ENCODE data around the gene HIGD1A.

HIGD1A gene

GRCh38 chr3:42752961-42753360 lies 51.3 kb downstream of the HIGD1A start:
- no peak for DNase-seq

DNA sequence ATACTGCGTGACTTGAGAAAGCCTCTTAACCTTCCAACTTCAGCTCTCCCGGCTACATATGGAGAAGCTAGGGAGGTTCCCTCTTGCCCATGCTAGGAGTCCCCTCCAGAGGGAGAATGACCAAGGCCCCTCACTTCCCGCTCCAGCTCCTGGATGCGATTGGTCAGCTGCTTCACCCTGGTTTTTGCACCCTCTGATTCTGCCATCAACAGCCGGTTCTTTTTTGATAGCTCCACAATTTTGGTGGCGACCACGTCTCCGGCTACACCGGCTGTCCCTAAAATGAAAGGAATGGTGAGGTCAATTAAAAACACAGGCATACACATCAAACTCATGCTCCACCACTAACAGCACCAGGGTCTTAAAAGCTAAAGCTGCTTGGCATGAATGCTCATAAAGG lies 51.8 kb downstream of the HIGD1A start:
- no peak for DNase-seq

DNA sequence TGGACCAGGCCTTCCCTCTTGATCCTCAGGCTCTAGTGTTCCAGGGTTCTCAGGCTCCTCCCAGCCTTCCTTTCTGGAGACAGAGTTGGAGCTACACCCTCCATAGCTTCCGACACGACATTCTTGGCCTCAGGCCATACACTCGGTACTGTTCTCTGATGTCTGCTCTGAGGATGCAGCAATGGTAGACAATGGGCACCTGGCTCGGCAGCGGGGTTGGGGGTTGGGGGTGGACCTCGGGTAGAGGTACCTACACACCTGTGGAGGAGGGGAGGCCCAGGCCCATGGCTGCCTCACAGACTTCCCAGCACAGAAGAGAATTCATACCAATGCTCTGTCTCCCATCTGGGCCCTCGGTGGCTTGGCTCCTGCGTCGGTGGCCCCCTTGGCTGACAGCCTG lies 52.7 kb downstream of the HIGD1A start:
- no peak for DNase-seq

DNA sequence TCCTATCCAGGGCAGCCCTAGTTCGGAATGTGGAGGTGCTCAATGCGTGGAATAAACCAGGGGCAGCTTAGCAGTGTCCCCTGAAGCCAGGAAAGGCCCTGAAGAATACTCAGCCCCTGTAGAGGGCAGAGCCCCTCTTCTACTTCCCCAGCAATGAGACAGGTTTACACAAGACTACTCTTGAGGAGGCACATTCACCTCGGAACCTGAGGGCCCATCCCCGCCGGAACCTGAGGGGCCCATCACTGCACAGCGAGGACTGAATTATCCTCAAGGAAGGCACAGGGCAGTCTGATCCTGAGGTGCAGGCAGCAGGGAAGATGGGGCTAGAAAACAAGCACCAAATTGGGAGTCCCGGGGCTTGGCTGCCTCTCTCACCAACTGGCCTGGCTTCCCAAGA lies 53.5 kb downstream of the HIGD1A start:
- no peak for DNase-seq

- DNase-seq = no peak
Measured at GRCh38 chr3:42749753-42750231, 54.5 kb downstream of the HIGD1A start.

DNA sequence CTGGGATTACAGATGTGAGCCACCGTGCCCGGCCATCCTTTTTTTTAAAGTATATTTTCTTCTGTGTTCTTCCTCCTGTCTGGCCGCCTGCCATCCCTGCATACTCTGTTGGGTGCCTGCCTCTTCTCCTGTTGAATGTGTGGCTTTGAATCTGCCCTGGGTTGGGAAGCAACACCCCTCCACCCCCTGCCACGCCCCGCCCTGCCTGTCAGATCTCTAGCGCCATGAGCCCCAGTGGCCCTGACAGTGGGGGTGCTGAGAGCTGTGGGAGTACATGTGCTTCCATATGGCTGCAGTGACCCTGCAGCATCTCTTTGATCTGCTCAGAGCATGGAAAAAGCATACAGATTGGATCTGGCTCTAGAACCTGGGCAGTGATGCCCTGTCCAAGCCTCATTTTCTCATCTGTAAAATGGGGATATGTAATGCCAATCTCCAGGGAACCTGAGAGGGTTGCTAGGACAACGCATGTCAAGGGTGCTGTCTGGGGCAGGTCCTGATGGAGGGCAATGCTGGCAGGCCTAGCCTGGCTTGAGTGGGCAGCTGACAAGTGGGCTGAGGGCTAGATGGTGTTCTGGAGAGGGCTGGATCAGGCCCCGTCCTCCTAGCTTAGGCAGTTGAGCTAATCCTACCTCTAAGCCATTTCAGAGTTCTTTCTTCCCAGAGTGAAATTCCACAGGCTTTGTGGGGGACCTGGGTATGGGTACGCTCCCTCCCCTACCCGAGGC lies 55.1 kb downstream of the HIGD1A start:
- no peak for DNase-seq

GRCh38 chr3:42747581-42747980 lies 56.7 kb downstream of the HIGD1A start:
- DNase-seq = peak in 2 of 5 donors; percentile 24 to 61

DNA sequence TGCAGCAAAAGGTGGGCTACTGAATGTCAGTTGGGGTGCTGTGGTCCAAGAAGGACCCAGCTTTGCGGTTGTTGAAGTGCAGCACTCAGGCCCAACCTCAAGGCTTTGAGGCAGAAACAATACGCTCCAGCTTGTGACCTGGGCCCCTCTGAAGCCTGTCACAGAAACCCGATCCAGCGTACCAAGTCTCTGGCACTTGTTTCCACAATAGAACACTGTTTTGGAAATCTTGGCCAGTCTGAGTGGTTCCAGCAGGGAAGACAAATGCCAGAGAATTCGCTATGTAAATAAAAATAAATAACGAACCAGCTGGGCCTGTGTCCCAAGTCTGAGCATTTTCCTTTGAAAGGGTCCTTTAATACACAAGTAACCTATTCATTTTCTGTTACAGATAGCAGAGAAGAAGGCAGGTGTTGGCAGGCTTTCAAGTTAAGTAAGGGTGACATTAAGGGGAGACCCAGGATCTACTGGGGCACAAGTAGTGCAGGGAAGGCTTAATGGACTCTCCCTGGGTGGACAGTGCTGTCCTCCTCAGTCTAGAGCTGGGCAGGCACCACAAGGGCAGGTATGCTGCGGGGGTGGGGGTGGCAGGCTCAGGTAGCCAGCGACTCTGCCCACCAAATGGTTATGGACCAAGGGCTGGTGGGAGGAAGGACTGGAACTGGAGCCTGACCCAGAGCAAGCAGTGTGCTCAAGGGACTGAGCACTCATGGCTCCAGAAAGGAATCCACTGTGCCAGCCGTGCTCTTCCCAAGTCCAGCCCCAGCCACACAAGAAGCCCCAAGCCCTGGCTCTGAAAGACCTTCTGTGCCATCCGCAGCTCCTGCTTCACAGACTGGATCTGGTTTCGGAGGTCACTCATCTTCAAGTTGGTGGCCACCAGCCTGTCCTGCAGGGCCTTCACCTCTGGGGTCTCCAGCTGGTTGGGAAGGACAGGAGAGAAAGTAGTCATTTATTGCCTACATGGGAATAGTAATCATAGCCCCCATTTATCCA lies 57.5 kb downstream of the HIGD1A start:
- DNase-seq = no peak

- no peak for DNase-seq
Measured at GRCh38 chr3:42745776-42746454, 58.4 kb downstream of the HIGD1A start.

DNA sequence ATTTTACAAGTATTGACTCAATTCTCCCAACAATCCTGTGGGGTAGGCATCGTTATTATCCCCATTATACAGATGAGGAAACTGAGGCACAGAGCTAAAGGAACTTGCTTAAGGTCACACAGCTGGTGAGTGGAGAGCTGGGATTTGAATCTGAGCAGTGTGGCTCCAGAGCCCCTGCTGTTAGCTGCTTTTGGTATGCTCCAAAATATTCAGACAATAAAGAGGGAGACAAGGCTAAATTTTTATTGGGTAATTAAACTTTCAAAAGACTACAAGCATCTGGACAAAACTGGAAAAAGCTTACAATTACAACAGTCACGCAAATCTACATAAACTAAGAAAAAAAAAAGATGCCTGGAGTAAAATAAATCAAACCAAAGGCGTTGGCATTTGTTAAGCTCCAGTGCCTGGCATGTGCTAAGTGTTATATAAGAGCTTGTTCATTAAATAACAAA lies 59.0 kb downstream of the HIGD1A start:
- no peak for DNase-seq

DNA sequence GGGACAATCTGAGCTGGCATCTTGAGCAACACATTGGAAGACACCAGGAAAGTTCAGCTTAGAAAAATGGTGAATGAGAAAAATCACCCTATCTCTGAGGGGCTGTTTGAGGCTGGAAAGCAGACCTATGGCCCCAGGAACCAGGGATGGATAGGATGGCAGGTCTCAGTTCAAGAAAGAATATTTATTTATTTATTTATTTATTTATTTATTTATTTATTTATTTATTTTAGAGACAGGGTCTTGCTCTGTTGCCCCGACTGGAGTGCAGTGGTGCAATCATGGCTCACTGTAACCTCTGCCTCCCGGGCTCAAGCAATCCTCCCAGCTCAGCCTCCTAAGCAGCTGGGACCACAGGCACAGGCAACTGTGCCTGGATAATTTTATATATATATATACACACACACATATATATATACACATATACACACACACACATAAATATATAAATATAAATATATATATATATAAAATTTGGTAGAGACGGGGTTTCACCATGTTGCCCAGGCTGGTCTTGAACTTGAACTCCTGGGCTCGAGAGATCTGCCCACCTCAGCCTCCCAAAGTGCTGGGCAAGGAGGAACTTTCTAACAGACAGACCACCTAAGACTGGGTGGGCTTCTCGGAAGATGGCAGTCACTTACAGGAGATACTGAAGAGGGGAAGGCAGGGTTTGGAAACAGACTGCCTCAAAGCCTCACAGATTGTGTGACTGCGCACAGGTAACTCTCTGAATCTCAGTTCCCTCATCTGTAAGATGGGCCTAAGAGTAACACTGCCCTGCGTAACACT lies 60.9 kb downstream of the HIGD1A start:
- no peak for DNase-seq

GRCh38 chr3:42742688-42743087 lies 61.6 kb downstream of the HIGD1A start:
- no peak for DNase-seq

- no peak for DNase-seq
Measured at GRCh38 chr3:42742259-42742658, 62.0 kb downstream of the HIGD1A start.

DNA sequence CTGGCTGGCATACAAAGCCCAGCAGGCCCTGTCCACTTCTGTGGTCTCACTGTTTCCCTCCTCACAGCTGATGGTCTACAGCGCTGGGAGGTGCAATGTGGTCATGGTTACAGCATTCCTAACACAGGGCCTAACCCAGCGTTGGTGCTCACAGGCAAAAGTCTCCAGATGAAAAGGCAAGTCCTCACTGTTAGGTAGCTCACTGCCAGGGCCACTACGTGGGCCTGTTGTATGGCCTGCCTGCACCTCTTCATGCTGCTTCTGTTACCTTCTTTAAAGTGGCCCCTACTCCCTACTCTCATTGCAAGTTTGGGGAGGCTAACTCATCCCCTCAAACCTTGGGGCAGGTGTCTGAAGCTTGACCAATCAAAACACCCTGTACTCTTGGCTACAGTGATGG lies 62.5 kb downstream of the HIGD1A start:
- DNase-seq = no peak

DNA sequence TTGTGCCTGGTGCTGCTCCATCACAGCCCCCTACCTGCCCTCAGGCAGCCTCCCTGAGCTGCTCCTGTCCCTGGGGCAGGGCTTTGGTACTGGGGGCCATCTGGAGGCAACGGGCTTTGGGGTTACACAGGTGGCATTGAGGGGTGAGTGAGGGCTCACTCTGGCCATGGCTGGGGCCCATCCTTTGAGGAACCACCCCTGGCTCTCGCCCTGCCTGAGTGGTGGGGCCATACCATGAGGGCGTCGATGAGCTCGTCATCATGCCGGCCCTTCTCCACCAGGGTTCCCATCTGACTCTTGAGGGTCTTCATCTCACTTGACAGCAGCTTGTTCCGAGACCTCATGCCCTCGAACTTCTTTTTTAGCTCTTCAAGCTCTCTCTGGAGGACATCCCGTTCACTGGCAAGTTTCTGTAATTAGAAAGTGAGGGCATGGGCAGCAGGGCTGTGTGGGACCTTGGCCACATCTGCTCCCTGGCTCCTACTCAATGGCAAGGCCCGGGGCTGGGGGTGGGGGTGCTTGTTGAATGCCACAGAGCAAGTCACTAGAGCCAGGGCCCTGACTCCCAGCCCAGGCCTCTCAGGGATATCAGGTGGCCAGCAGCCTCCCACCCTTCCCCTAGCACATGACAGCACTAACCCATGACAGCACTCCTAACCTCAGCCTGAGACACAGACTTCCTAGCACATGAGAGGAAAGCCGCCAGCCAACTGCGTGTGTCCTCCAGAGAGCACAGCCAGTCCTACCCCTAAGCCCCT lies 64.7 kb downstream of the HIGD1A start:
- DNase-seq = no peak

DNA sequence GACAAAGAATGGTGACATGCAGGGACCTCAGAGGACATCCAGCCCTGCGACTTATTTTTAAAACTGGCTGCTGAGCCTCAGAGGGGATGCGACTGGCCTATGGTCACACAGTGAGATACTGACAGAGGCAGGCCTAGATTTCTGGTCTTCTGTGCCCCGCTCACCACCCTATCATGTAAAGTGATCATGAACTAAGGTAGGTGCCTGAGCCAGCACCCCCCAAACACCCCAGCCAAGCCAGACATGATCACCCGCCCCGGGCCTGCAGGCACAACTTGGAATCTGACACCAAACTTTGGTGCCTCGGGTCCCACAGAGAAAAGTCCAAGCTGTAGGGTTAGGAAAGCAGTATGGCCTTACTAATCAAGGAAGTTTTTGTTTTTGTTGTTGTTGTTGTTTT lies 67.8 kb downstream of the HIGD1A start:
- no peak for DNase-seq

DNA sequence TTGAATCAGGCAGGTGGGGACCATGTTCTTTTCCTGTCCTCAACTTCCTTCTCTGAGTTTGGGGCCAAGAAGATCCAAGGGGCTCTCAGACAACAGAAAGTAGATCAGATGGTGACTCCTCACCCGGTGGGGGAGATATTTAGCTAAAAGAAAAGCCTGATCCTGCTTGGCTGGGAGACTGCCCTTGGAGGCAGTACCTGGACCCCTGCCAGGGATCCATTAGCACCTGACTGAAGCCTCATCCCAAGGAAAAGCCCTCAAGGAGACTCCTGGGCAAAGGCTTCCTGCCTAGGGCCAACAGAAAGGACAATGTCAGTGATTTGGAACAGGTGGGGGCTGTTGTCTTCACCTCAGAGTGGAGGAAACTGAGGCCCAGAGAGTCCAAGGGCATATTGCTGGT lies 68.2 kb downstream of the HIGD1A start:
- no peak for DNase-seq

DNA sequence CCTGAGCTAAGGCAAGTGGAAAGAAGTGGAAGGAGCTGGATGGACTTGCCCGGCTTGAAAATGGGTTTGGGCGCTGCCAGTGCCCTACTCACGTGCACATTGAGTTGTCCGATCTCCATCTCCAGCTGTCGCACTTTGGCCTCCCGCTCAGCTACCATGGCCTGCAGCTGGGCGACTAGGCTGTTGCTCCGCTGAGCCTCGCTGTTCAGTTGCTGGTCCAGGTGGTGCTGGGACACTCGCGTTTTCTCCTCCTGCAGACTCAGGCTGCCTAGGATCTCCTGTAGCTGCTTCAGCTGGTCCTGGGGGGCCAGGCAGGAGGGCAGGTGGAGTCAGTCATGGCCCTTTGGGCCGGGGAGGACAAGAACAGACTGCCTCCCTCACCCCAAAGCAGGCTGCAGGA lies 68.7 kb downstream of the HIGD1A start:
- no peak for DNase-seq

GRCh38 chr3:42735019-42735418 lies 69.3 kb downstream of the HIGD1A start:
- no peak for DNase-seq

DNA sequence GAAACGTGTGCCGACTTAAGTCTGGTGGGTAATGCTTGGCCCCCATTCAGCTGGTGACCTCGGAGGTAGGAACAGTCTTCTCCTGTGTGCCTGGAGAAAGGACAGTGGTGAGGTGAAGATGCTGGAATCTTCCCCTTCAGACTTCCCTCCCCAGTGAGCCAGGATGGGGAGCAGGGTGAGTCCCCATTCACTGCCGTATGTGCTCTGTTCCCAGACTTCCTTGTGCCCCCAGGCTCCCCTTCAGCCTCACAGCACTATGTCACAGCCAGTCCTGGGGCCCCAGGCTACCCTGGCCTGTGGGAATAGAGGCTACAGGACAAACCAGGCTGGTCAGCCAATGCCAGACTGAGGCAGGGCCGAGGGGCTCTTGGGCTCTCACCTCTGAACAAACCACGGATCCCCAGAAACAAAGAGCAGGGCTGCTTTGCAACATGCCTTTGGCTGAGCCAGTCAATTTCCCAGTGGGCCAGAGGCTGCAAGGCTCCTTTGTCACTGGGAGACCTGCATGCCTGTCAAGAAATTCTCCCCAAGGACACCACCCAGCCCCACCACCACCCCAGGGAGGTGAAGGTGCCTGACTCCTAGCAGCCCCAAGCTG lies 69.9 kb downstream of the HIGD1A start:
- no peak for DNase-seq
